Subcutaneous adipose tissue (tissue), 4 donors: ENCODE measurements around the gene RNASE13. TPM values are rescaled to one million over a fixed set of nuclear protein-coding genes. Genes with fewer than 3 reads are reported as not detected.

Source experiments
- total RNA-seq, 4 donors: library from RNA; depleted of rRNA; stranded (reverse); fragments of >200 nt; gene quantifications; one replicate each; pipeline ENCODE4 v1.1.0, GENCODE V29; 2016
- TF ChIP-seq, protein P1 (sequence below): fragments of 450-650 bp; IDR thresholded peaks from one replicate; pipeline ENCODE4 v1.5.1; 2016; ENCODE audit warnings: low read depth, mild to moderate bottlenecking, control low read depth, antibody characterized with exemption, moderate library complexity

The RNASE13 gene
- total RNA-seq, 4 donors from 2014 or later: not detected

DNA sequence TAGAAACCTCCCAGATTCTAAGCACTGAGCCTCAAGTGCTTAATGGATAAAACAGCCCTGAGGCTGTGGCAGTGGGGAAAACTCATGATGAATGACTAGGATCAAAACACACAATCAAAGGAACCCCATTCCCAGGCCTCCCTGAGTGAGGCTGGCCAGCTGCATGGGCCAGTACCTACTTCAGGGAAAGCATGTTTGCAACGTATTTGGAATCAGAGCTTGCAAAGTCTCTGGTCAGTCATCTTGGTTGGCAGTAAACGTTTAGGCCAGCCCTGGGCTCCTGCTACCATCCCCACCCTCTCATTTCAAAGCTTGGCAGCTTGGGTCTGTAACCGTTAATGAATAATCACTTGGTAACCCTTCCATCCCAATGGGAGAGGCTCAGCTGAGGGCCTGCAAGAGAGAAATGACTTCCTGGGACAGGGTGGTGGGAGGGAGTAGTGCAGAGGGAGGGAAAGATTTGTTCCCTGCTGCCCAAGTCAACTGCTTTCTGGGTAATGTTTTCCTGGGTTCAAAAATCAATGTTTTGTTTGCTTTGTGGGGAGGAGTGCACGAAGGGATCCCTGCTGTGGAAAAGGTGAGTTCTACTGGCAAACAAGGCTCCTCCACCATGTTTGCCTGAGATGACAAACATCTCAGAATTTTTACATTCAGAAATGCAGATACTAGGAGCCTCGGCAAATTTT is 21.0 kb upstream of the RNASE13 start:
- TF ChIP-seq, protein P1, sequence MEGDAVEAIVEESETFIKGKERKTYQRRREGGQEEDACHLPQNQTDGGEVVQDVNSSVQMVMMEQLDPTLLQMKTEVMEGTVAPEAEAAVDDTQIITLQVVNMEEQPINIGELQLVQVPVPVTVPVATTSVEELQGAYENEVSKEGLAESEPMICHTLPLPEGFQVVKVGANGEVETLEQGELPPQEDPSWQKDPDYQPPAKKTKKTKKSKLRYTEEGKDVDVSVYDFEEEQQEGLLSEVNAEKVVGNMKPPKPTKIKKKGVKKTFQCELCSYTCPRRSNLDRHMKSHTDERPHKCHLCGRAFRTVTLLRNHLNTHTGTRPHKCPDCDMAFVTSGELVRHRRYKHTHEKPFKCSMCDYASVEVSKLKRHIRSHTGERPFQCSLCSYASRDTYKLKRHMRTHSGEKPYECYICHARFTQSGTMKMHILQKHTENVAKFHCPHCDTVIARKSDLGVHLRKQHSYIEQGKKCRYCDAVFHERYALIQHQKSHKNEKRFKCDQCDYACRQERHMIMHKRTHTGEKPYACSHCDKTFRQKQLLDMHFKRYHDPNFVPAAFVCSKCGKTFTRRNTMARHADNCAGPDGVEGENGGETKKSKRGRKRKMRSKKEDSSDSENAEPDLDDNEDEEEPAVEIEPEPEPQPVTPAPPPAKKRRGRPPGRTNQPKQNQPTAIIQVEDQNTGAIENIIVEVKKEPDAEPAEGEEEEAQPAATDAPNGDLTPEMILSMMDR: no peak

GRCh38 chr14:21054768-21055145 is 20.1 kb upstream of the RNASE13 start:
- TF ChIP-seq, protein P1: no peak

- TF ChIP-seq, protein P1: no peak
Observed at GRCh38 chr14:21054123-21054767, 19.6 kb upstream of the RNASE13 start.

GRCh38 chr14:21053184-21054122 is 18.8 kb upstream of the RNASE13 start:
- TF ChIP-seq, protein P1: no peak

- TF ChIP-seq, protein P1: no peak
Observed at GRCh38 chr14:21050597-21050996, 16.0 kb upstream of the RNASE13 start.

DNA sequence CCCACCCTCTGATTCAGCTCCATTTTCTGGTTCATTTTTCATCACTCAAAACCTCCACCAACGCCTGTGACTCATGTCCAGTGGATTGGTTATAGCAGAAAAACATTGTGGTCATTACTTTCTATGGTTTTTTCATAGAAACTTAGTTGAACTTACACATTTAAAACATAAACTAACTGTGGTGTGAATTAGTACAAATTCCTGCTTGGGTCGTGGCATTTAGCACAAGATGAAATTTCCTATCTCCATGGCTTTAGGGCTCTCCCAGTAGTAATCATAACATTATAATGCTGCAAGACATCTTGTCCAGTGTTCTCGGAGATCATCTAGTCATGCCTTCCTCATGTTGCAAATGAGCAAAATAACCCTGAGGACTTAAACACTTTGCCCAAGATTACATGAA is 14.7 kb upstream of the RNASE13 start:
- TF ChIP-seq, protein P1: no peak

- TF ChIP-seq, protein P1: no peak
Observed at GRCh38 chr14:21048638-21049037, 14.0 kb upstream of the RNASE13 start.
